ENCODE data around the gene MNT.
A peak's percentile ranks its signal among the peaks of the same experiment; 100 is the strongest.

MNT gene

GRCh38 chr17:2383628-2384167 lies 17.2 kb downstream of the MNT start:
- Mint-ChIP-seq H3K9me3 (no peaks in the 10 kb centered on the region), H3K27ac (no peak overlapping the region), H3K36me3 (peaks cover 18% of the 10 kb centered on the region), H3K4me3 (no peak overlapping the region), H3K4me1 (peaks cover 11% of the 10 kb centered on the region)
- ATAC-seq, result no peak
- no peak for DNase-seq (ENCODE audit: low spot score in 2 of 2)

GRCh38 chr17:2380950-2381649 lies 19.8 kb downstream of the MNT start:
- ATAC-seq (no peak), DNase-seq (ENCODE audit: low spot score in 2 of 2) (no peak)
- Mint-ChIP-seq H3K4me1 (no peaks in the 10 kb centered on the region), H3K9me3 (no peaks in the 10 kb centered on the region), H3K36me3 (peaks cover 17% of the 10 kb centered on the region), H3K4me3 (no peak overlapping the region), H3K27ac (peak overlapping the region; percentile 34)

DNA sequence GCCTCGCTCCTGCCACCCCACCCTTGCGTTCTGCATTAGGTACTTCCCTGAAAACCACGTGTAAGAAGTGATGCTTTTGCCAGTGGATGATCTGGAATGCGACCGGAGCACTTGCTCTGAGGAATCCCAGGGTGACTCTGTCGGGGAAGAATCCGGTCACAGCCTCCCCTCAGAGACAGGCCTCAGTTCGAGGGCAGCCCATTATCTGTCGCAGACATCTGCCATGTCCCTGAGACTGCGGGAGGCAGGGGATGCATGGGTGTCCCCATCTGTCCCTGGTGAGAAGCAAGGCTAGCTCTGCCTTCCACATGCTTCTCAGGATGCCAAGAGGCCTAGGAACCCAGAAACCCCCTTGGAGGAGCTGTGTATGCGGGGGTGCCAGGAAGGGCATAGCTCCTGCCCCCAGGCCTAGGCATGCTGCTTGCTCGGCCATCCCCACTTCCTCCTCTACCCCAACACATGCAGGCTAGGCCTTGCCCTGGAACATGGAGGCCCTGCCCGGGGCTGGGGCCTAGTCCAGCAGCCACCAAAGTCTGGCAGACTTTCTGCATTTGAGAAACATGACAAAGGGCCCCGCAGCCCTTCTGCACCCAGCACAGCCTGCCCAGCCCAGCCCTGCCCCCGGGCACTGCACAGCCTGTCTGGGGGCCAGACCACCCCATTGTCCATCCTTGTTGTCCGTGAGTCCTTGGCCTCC lies 20.5 kb downstream of the MNT start:
- peak overlapping the region; percentile 34 for H3K27ac Mint-ChIP-seq
- H3K9me3 Mint-ChIP-seq, result no peaks in the 10 kb centered on the region
- H3K4me1 Mint-ChIP-seq, result no peaks in the 10 kb centered on the region

GRCh38 chr17:2379489-2380225 lies 21.2 kb downstream of the MNT start:
- H3K36me3 Mint-ChIP-seq, result peaks cover 23% of the 10 kb centered on the region
- DNase-seq (ENCODE audit: low spot score in 2 of 2) (no peak), ATAC-seq (no peak)
- H3K4me3 Mint-ChIP-seq, result no peak overlapping the region
- H3K27ac Mint-ChIP-seq, result no peak overlapping the region
- H3K4me1 Mint-ChIP-seq, result no peaks in the 10 kb centered on the region
- H3K9me3 Mint-ChIP-seq, result no peaks in the 10 kb centered on the region

More for the DNA sequence above, 20.5 kb downstream of the MNT start:
- Mint-ChIP-seq H3K36me3 (peaks cover 17% of the 10 kb centered on the region), H3K4me3 (no peak overlapping the region)
- ATAC-seq (no peak), DNase-seq (ENCODE audit: low spot score in 2 of 2) (no peak)

GRCh38 chr17:2378905-2379304 lies 22.0 kb downstream of the MNT start:
- ATAC-seq (no peak), DNase-seq (ENCODE audit: low spot score in 2 of 2) (no peak)
- no peak overlapping the region for H3K4me3 Mint-ChIP-seq
- H3K36me3 Mint-ChIP-seq, result peaks cover 27% of the 10 kb centered on the region
- H3K4me1 Mint-ChIP-seq, result no peaks in the 10 kb centered on the region
- H3K9me3 Mint-ChIP-seq, result no peaks in the 10 kb centered on the region
- H3K27ac Mint-ChIP-seq, result no peak overlapping the region

DNA sequence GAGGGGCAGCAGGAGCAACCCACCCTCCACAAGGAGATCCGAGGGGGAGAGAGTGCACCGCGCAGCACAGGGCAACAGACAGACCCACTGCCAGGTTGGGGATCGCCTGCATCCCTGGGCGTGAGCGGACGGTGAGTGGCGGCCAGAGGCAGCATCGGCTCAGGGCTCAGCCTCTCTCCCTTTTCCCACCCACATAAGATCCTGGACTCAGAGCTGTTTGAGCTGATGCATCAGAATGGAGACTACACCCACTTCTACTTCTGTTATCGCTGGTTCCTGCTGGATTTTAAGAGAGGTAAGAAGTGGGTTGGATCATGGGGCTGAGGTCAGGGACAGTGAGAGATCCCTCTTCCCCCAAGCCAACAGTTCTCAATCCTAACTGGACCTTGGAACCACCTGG lies 23.2 kb downstream of the MNT start:
- Mint-ChIP-seq H3K36me3 (peaks cover 27% of the 10 kb centered on the region), H3K9me3 (no peaks in the 10 kb centered on the region), H3K4me1 (no peaks in the 10 kb centered on the region), H3K27ac (peak overlapping the region; percentile 45), H3K4me3 (no peak overlapping the region)
- DNase-seq (ENCODE audit: low spot score in 2 of 2) (no peak), ATAC-seq (no peak)

DNA sequence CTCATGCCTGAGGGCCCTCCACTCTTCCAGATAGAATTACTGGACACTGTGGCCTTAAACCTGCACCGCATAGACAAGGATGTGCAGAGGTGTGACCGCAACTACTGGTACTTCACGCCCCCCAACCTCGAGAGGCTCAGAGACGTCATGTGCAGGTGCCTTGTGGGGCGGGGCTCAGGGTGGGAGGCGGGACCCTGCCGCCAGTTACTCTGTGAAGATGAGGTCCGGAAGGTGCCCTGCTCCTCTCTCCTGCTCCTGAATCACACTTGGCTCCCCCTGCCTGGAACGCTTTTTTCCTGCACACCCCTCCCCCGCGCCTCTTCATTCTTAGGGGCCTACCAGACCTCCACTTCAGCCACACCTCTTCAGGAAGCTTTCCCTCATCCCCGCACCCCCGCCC lies 24.8 kb downstream of the MNT start:
- Mint-ChIP-seq H3K9me3 (no peaks in the 10 kb centered on the region), H3K27ac (no peak overlapping the region), H3K36me3 (peaks cover 27% of the 10 kb centered on the region), H3K4me1 (no peaks in the 10 kb centered on the region), H3K4me3 (no peak overlapping the region)
- DNase-seq (ENCODE audit: low spot score in 2 of 2) (no peak), ATAC-seq (no peak)

DNA sequence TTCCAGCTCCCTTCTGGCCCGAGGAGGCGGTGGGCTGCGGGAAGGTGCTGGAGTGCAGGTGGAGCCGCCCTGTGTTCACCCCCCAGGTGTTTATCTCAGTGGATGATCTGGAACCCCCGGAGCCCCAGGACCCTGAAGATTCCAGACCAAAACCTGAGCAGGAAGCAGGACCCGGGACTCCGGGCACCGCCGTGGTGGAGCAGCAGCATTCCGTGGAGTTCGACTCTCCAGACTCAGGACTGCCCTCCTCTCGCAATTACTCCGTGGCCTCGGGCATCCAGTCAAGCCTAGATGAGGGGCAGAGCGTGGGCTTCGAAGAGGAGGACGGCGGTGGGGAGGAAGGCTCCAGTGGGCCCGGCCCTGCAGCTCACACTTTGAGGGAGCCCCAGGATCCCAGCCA lies 25.5 kb downstream of the MNT start:
- no peak for DNase-seq (ENCODE audit: low spot score in 2 of 2)
- Mint-ChIP-seq H3K4me3 (no peak overlapping the region), H3K27ac (no peak overlapping the region), H3K9me3 (no peaks in the 10 kb centered on the region), H3K4me1 (no peaks in the 10 kb centered on the region), H3K36me3 (peaks cover 27% of the 10 kb centered on the region)
- ATAC-seq, result no peak

GRCh38 chr17:2374549-2375285 lies 26.1 kb downstream of the MNT start:
- DNase-seq (ENCODE audit: low spot score in 2 of 2), result no peak
- peak overlapping the region; percentile 16 for H3K27ac Mint-ChIP-seq
- H3K36me3 Mint-ChIP-seq, result peaks cover 27% of the 10 kb centered on the region
- ATAC-seq, result no peak
- H3K4me1 Mint-ChIP-seq, result no peaks in the 10 kb centered on the region
- no peak overlapping the region for H3K4me3 Mint-ChIP-seq
- H3K9me3 Mint-ChIP-seq, result no peaks in the 10 kb centered on the region

DNA sequence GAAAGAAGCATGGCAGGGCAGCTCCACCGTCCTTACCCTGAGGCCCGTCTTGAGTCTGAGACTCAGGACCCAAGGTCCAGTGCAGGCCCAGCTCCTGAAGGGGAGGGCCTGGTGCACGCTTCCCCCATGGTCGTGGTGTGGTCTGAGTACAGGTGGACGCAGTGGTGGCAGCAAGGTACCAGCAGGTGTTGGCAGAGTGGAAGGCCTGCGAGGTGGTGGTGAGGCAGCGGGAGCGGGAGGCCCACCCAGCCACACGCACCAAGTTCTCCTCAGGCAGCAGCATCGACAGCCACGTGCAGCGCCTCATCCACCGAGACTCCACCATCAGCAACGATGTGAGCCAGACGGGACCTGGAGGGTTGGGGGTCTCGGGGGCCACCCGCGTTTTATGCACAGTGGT lies 27.7 kb downstream of the MNT start:
- Mint-ChIP-seq H3K4me1 (no peaks in the 10 kb centered on the region), H3K36me3 (peaks cover 22% of the 10 kb centered on the region), H3K27ac (peak overlapping the region; percentile 75), H3K9me3 (no peaks in the 10 kb centered on the region), H3K4me3 (no peak overlapping the region)
- no peak for DNase-seq (ENCODE audit: low spot score in 2 of 2)
- ATAC-seq, result no peak

- ATAC-seq (no peak), DNase-seq (ENCODE audit: low spot score in 2 of 2) (no peak)
- H3K4me1 Mint-ChIP-seq, result no peaks in the 10 kb centered on the region
- H3K4me3 Mint-ChIP-seq, result no peak overlapping the region
- H3K36me3 Mint-ChIP-seq, result peaks cover 20% of the 10 kb centered on the region
- no peaks in the 10 kb centered on the region for H3K9me3 Mint-ChIP-seq
- H3K27ac Mint-ChIP-seq, result peak overlapping the region; percentile 75
Observed at GRCh38 chr17:2372681-2373080, 28.2 kb downstream of the MNT start.

DNA sequence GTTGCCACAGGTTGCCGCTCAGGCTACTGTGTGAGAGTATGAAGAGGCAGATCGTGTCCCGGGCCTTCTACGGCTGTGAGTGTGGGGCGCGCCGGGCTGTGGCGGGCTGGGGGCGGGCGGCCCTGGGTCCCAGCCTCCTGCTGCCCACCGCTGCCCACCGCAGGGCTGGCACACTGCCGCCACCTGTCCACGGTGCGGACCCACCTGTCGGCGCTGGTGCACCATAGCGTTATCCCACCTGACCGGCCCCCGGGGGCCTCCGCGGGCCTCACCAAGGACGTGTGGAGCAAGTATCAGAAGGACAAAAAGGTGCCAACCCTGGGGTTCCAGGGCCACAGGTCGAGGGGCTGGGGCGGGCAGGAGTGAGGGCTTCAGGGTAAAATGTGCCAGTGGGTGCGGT lies 28.7 kb downstream of the MNT start:
- DNase-seq (ENCODE audit: low spot score in 2 of 2), result no peak
- Mint-ChIP-seq H3K27ac (no peak overlapping the region), H3K9me3 (no peaks in the 10 kb centered on the region), H3K36me3 (peaks cover 19% of the 10 kb centered on the region), H3K4me1 (no peaks in the 10 kb centered on the region), H3K4me3 (no peak overlapping the region)
- no peak for ATAC-seq

- ATAC-seq (no peak), DNase-seq (ENCODE audit: low spot score in 2 of 2) (no peak)
- H3K27ac Mint-ChIP-seq, result no peak overlapping the region
- H3K9me3 Mint-ChIP-seq, result no peaks in the 10 kb centered on the region
- H3K4me3 Mint-ChIP-seq, result no peak overlapping the region
- H3K36me3 Mint-ChIP-seq, result peaks cover 12% of the 10 kb centered on the region
- no peaks in the 10 kb centered on the region for H3K4me1 Mint-ChIP-seq
Observed at GRCh38 chr17:2371183-2372130, 29.4 kb downstream of the MNT start.

- no peaks in the 10 kb centered on the region for H3K4me1 Mint-ChIP-seq
- no peak for ATAC-seq
- H3K36me3 Mint-ChIP-seq, result peaks cover 15% of the 10 kb centered on the region
- H3K9me3 Mint-ChIP-seq, result no peaks in the 10 kb centered on the region
- no peak overlapping the region for H3K4me3 Mint-ChIP-seq
- H3K27ac Mint-ChIP-seq, result no peak overlapping the region
- DNase-seq (ENCODE audit: low spot score in 2 of 2), result no peak
Observed at GRCh38 chr17:2370211-2370589, 30.7 kb downstream of the MNT start.
